ENCODE data around the gene PRIMA1. TPM values are rescaled to one million over a fixed set of nuclear protein-coding genes. Genes with fewer than 3 reads are reported as not detected.

PRIMA1 gene
- polyA plus RNA-seq, 1 donor: 1.5 TPM

- DNase-seq: no peak
Observed at GRCh38 chr14:93794756-93795155, 6.5 kb upstream of the PRIMA1 start.

GRCh38 chr14:93793555-93794324 is 5.5 kb upstream of the PRIMA1 start:
- DNase-seq: no peak

- DNase-seq: no peak
Observed at GRCh38 chr14:93792391-93792790, 4.1 kb upstream of the PRIMA1 start.

GRCh38 chr14:93790966-93791365 is 2.7 kb upstream of the PRIMA1 start:
- DNase-seq: no peak

GRCh38 chr14:93789228-93790130 is 1.2 kb upstream of the PRIMA1 start:
- no peak for DNase-seq

- peak; percentile 49 for DNase-seq
Observed at GRCh38 chr14:93788543-93789227, 400 bp upstream of the PRIMA1 start.

- DNase-seq: no peak
Observed at GRCh38 chr14:93787465-93788292, 606 bp downstream of the PRIMA1 start.

GRCh38 chr14:93785423-93785822 is 2.9 kb downstream of the PRIMA1 start:
- no peak for DNase-seq

GRCh38 chr14:93784878-93785277 is 3.4 kb downstream of the PRIMA1 start:
- no peak for DNase-seq

- no peak for DNase-seq
Observed at GRCh38 chr14:93780813-93781400, 7.4 kb downstream of the PRIMA1 start.

GRCh38 chr14:93778856-93779629 is 9.2 kb downstream of the PRIMA1 start:
- DNase-seq: no peak

- no peak for DNase-seq
Observed at GRCh38 chr14:93778453-93778852, 9.8 kb downstream of the PRIMA1 start.

- DNase-seq: no peak
Observed at GRCh38 chr14:93775744-93776143, 12.5 kb downstream of the PRIMA1 start.

- no peak for DNase-seq
Observed at GRCh38 chr14:93775158-93775557, 13.1 kb downstream of the PRIMA1 start.

- DNase-seq: no peak
Observed at GRCh38 chr14:93772263-93772662, 16.0 kb downstream of the PRIMA1 start.

- DNase-seq: no peak
Observed at GRCh38 chr14:93765970-93766369, 22.3 kb downstream of the PRIMA1 start.

- DNase-seq: no peak
Observed at GRCh38 chr14:93765155-93765554, 23.1 kb downstream of the PRIMA1 start.

GRCh38 chr14:93764211-93764659 is 24.1 kb downstream of the PRIMA1 start:
- no peak for DNase-seq

GRCh38 chr14:93759719-93760307 is 28.5 kb downstream of the PRIMA1 start:
- peak; percentile 36 for DNase-seq

GRCh38 chr14:93757206-93757605 is 31.1 kb downstream of the PRIMA1 start:
- DNase-seq: no peak
